Endothelial cell of umbilical vein (primary cell): Measurements from ENCODE around the gene PIP4K2C. TPM values are rescaled to one million over a fixed set of nuclear protein-coding genes. Genes with fewer than 3 reads are reported as not detected.

Experiments
- BruUV-seq: library from RNA; stranded (reverse); fragments of 400-500 nt; replicated peaks from 2 replicates; lab custom pipeline; 2021; lab: Mats Ljungman, UMichigan
- CTCF ChIA-PET: fragments of 300-600, 350-600 bp; sonication (Branson Sonifier 250); formaldehyde crosslinking; loops from one replicate; lab custom pipeline; 2021; ENCODE audit warnings: antibody characterized with exemption, inconsistent platforms; lab: Charles Lee
- POLR2A ChIA-PET: fragments of 300-600, 350-600 bp; sonication (Branson Sonifier 250); formaldehyde crosslinking; loops from one replicate; lab custom pipeline; 2021; ENCODE audit warnings: antibody characterized with exemption, inconsistent platforms; lab: Charles Lee
- DNase-seq: peaks from one replicate; pipeline ENCODE4 v3.0.0-alpha.2; 2011; ENCODE audit warnings: low read depth, low spot score
- FAIRE-seq: peaks from 2 replicates; lab custom pipeline; 2011; peaks lifted over from hg19 to GRCh38; lab: Jason Lieb, UNC
- H2AFZ ChIP-seq: 2 replicates; pipeline ENCODE4 v1.6.0; 2012; ENCODE audit warnings: low read depth, low read length, control low read depth, inconsistent platforms
- H3K27ac ChIP-seq: 2 replicates; pipeline ENCODE4 v1.5.1; 2011; ENCODE audit warnings: low read depth, mild to moderate bottlenecking, control low read depth, low read length, moderate library complexity; ENCODE audit not compliant: insufficient read depth
- H3K27me3 ChIP-seq, 2 experiments: 2 replicates each; pipeline versions ENCODE4 v1.6.0 to v1.6.1; 2011; ENCODE audit warnings: low read length in 2 of 2, mixed read lengths in 1 of 2; ENCODE audit not compliant: control insufficient read depth in 2 of 2, insufficient read depth in 2 of 2
- H3K36me3 ChIP-seq, 2 experiments: 2 replicates in 1 of 2; 3 replicates in 1 of 2; pipeline ENCODE4 v1.5.1; 2011; ENCODE audit warnings: low read length in 2 of 2, mild to moderate bottlenecking in 1 of 2, moderate library complexity in 1 of 2; ENCODE audit not compliant: control insufficient read depth in 2 of 2, insufficient read depth in 2 of 2; ENCODE audit errors: extremely low read depth in 1 of 2
- H3K4me1 ChIP-seq: 3 replicates; pipeline ENCODE4 v1.5.1; 2011; ENCODE audit warnings: mild to moderate bottlenecking, low read length; ENCODE audit not compliant: control insufficient read depth, insufficient read depth; ENCODE audit errors: extremely low read depth
- H3K4me2 ChIP-seq: 2 replicates; pipeline ENCODE4 v1.6.1; 2011; ENCODE audit warnings: low read length, control low read depth, mixed read lengths; ENCODE audit not compliant: insufficient read depth
- H3K4me3 ChIP-seq, 3 experiments: fragments of 200-600 bp in 1 of 3; sonication (generic), shearing (Covaris generic) in 1 of 3; replicated peaks in 1 of 3; 2 replicates each; pipeline ENCODE4 v1.5.1; 2011 to 2016; ENCODE audit warnings: control low read depth in 3 of 3, low read length in 3 of 3, mild to moderate bottlenecking in 2 of 3, inconsistent platforms in 1 of 3, low read depth in 1 of 3, moderate library complexity in 1 of 3; ENCODE audit not compliant: insufficient read depth in 1 of 3
- H3K79me2 ChIP-seq: 2 replicates; pipeline ENCODE4 v1.6.0; 2012; ENCODE audit warnings: low read length, inconsistent platforms; ENCODE audit not compliant: control insufficient read depth, insufficient read depth
- H3K9ac ChIP-seq: replicated peaks from 2 replicates; pipeline ENCODE3; 2011; ENCODE audit warnings: low read length, control low read depth; ENCODE audit not compliant: insufficient read depth; ENCODE audit errors: extremely low read depth
- H3K9me1 ChIP-seq: replicated peaks from 3 replicates; pipeline ENCODE4 v1.6.0; 2011; ENCODE audit warnings: mild to moderate bottlenecking, low read length; ENCODE audit not compliant: control insufficient read depth, insufficient read depth; ENCODE audit errors: extremely low read depth
- H3K9me3 ChIP-seq: replicated peaks from 2 replicates; pipeline ENCODE4 v1.5.1; 2012; ENCODE audit warnings: low read length, inconsistent platforms; ENCODE audit not compliant: control insufficient read depth, insufficient read depth
- H4K20me1 ChIP-seq: replicated peaks from 2 replicates; pipeline ENCODE3; 2011; ENCODE audit warnings: mild to moderate bottlenecking, low read length; ENCODE audit not compliant: control insufficient read depth, insufficient read depth; ENCODE audit errors: extremely low read depth
- CTCF ChIP-seq, 2 donors: IDR thresholded peaks; 1 replicate in 1 of 2; 2 replicates in 1 of 2; pipeline ENCODE4 v1.5.1; 2011; ENCODE audit warnings: low read length in 2 of 2, mild to moderate bottlenecking in 2 of 2, moderate library complexity in 2 of 2, control low read depth in 1 of 2, inconsistent platforms in 1 of 2, low read depth in 1 of 2; ENCODE audit not compliant: insufficient read depth in 1 of 2; ENCODE audit errors: extremely low read depth in 1 of 2
- JUN ChIP-seq: IDR thresholded peaks from 2 replicates; pipeline ENCODE4 v1.6.1; 2011; ENCODE audit warnings: borderline replicate concordance, low read depth; ENCODE audit not compliant: insufficient read length, insufficient read depth
- MYC ChIP-seq: IDR thresholded peaks from one replicate; pipeline ENCODE4 v1.6.1; 2011; ENCODE audit warnings: mild to moderate bottlenecking, low read depth, low read length
- POLR2A ChIP-seq: IDR thresholded peaks from 2 replicates; pipeline ENCODE4 v1.6.1; 2012; ENCODE audit warnings: low read depth, mild to moderate bottlenecking, control low read depth, low read length
- POLR2AphosphoS5 ChIP-seq: IDR thresholded peaks from 2 replicates; pipeline ENCODE4 v1.6.1; 2012; ENCODE audit warnings: low read depth, mild to moderate bottlenecking, control low read depth, low read length, moderate library complexity; ENCODE audit not compliant: insufficient read depth
- dilution Hi-C: fragments of 300-500 bp; cut with MboI; formaldehyde crosslinking; loops from one replicate; pipeline ENCODE4 v1.15.0; 2019; ENCODE audit warnings: low sequenced_read_pairs; ENCODE audit not compliant: extremely low pct_ligation_motif_present
- intact Hi-C: fragments of 100-400 bp; cut with micrococcal nuclease; formaldehyde crosslinking; loops from one replicate; pipeline ENCODE4 v1.10.0; 2022
- polyA plus RNA-seq, 4 experiments: library from polyadenylated mRNA; depleted of rRNA in 3 of 4; stranded (reverse) in 3 of 4; unstranded in 1 of 4; fragments of >200 nt; gene quantifications; 2 replicates each; pipeline versions ENCODE4 v1.2.1 to v1.2.3, GENCODE V29; 2011 to 2012; ENCODE audit warnings: missing spikeins in 1 of 4
- total RNA-seq: library from RNA; stranded (reverse); gene quantifications from 2 replicates; pipeline ENCODE4 v1.2.3, GENCODE V29; 2021

PIP4K2C gene
- total and polyA plus RNA-seq, 2 donors (not counting 3 experiments of a cell fraction or from before 2014, with no cell fraction given) = 10.5 to 11.5 TPM

- peaks cover 21 to 32% of the 10 kb centered on the region in 2 experiments for H3K27me3 ChIP-seq
- H3K9me1 ChIP-seq = no peaks in the 10 kb centered on the region
- TF ChIP-seq POLR2AphosphoS5 = no peak
- no peak for TF ChIP-seq POLR2A
- no peak for TF ChIP-seq MYC
- TF ChIP-seq CTCF (IDR thresholded peaks at IDR 0.05; ENCODE audit: extremely low read depth in 1 of 2, insufficient read depth in 1 of 2, low read depth in 1 of 2, low read length in 2 of 2) = no peak
- no peak for TF ChIP-seq JUN
- FAIRE-seq (no peak), DNase-seq (no peak)
- ChIA-PET CTCF (interaction anchor here (0.8 to 2.2 kb wide), 7 partner anchors 9 to 87 kb away, joined by 3 to 12 read pairs (median 4); partner anchors contain the start of gene B4GALNT1), POLR2A (interaction anchor here (1.0 kb wide), 1 partner anchor 23 kb away, joined by 8 read pairs; no protein-coding TSS in a partner anchor)
- peak overlapping the region; percentile 79 for H3K4me2 ChIP-seq
- dilution Hi-C loops = no loop called here
- H3K27ac ChIP-seq = peak overlapping the region; percentile 77
- intact Hi-C loops = loop anchor here (2.0 to 5.0 kb wide), 2 partner anchors 57 to 146 kb away; partner anchors contain the start of genes MARS1 and OS9
- H3K79me2 ChIP-seq = peaks cover 25% of the 10 kb centered on the region
- peak overlapping the region in 2 of 3 experiments; percentile 82 to 94 for H3K4me3 ChIP-seq
- H3K9me3 ChIP-seq = no peaks in the 10 kb centered on the region
- H3K9ac ChIP-seq = peak overlapping the region; percentile 96
- H3K4me1 ChIP-seq = peaks cover 18% of the 10 kb centered on the region
- no peaks in the 10 kb centered on the region for H3K36me3 ChIP-seq
- H4K20me1 ChIP-seq = no peaks in the 10 kb centered on the region
- no TSS peak for BruUV-seq
- H2AFZ ChIP-seq = no peak overlapping the region
Measured at GRCh38 chr12:57545809-57546437, 45.1 kb upstream of the PIP4K2C start.
